GM12872 (cell line): ENCODE measurements around the gene DIAPH1.

Experiments
- TF ChIP-seq, protein P1 (sequence below): IDR thresholded peaks from 3 replicates; pipeline ENCODE4 v1.5.1; 2011; ENCODE audit warnings: low read depth, mild to moderate bottlenecking, low read length, moderate library complexity; ENCODE audit not compliant: insufficient read depth

DIAPH1 gene

GRCh38 chr5:141506381-141507155, 112.2 kb downstream of the DIAPH1 start:
- TF ChIP-seq, protein P1, sequence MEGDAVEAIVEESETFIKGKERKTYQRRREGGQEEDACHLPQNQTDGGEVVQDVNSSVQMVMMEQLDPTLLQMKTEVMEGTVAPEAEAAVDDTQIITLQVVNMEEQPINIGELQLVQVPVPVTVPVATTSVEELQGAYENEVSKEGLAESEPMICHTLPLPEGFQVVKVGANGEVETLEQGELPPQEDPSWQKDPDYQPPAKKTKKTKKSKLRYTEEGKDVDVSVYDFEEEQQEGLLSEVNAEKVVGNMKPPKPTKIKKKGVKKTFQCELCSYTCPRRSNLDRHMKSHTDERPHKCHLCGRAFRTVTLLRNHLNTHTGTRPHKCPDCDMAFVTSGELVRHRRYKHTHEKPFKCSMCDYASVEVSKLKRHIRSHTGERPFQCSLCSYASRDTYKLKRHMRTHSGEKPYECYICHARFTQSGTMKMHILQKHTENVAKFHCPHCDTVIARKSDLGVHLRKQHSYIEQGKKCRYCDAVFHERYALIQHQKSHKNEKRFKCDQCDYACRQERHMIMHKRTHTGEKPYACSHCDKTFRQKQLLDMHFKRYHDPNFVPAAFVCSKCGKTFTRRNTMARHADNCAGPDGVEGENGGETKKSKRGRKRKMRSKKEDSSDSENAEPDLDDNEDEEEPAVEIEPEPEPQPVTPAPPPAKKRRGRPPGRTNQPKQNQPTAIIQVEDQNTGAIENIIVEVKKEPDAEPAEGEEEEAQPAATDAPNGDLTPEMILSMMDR, result no peak

DNA sequence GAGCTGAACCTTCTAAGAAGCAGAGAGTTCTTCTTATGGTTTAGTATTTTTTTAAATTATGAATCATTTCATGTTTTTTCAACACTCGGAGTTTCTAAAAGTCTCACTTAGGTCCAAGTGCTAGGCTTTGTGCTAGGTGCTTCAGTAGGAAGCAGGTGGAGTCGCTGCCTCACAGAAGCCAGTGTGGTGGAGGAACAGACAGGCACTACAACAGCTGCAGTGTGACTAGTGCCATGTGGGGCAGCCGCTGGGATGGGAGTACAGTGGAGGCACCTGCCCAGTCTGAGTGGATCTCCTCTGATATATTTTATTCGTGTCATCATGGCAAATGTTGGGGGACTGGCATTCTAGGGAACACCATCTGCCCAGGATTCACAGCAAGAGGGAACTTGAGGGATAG, 114.6 kb downstream of the DIAPH1 start:
- TF ChIP-seq, protein P1, result no peak

- TF ChIP-seq, protein P1, result no peak
These were observed 115.1 kb downstream of the DIAPH1 start for GRCh38 chr5:141503681-141504080.

DNA sequence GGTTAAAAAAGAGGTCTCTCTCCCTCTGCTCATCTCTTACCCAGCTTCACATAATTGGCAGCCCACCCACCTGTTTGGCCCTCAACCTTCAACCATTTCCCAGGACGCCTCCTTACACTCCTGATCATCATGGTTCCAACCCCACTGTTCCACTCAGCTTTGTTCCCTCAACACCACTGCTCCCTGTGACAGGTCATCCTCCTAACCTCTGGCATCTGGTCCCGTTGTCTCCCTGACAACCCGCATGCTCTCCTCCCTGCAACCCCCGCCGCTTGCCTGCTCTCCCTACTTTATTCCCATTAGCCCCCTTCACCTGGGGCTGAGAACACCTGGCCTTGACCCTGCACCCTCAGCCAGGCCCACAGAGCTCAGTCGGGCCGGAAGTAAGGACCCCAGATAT, 117.0 kb downstream of the DIAPH1 start:
- TF ChIP-seq, protein P1, result no peak

- TF ChIP-seq, protein P1, result no peak
These were observed 122.8 kb downstream of the DIAPH1 start for GRCh38 chr5:141496038-141496437.

- TF ChIP-seq, protein P1, result no peak
These were observed 123.4 kb downstream of the DIAPH1 start for GRCh38 chr5:141495453-141495811.

DNA sequence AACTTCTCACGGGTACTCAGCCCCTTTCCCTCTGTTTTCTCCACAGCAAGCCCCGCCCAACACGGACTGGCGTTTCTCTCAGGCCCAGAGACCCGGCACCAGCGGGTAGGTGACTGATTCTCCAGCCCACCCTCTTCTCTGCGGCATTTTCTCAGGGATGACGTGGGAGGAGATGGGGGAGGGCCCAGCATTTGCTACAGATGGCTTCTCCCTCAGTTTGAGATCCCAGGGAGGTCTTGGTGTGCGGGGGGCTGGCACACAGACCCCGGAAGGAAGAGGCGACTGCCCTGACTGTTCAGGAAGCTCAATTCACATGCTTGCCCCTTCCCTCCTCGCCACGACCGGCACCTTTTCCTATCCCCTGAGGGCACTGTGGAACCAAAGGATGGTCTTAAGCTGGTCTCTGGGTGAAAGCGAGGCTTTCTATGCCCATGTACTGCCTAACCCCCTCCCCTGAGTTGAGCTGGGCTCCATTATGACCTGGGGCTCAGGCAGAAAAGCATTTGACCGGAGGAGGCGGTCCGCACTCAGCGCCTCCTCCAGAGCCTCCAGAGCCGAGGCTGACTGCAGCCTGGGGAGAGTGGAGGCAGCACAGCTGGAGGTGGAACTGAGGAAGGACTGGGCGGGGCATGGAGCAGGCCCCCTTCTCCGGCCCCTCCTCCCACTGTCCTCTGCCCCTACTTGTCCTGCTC, 123.9 kb downstream of the DIAPH1 start:
- TF ChIP-seq, protein P1, result no peak
